ENCODE measurements around the gene IQSEC3.
"Not testable (repeated sequence)": the region's sequence is repeated elsewhere in the genome, so short reads cannot be mapped to it uniquely, and the experiment has no call there.

Gene IQSEC3

DNA sequence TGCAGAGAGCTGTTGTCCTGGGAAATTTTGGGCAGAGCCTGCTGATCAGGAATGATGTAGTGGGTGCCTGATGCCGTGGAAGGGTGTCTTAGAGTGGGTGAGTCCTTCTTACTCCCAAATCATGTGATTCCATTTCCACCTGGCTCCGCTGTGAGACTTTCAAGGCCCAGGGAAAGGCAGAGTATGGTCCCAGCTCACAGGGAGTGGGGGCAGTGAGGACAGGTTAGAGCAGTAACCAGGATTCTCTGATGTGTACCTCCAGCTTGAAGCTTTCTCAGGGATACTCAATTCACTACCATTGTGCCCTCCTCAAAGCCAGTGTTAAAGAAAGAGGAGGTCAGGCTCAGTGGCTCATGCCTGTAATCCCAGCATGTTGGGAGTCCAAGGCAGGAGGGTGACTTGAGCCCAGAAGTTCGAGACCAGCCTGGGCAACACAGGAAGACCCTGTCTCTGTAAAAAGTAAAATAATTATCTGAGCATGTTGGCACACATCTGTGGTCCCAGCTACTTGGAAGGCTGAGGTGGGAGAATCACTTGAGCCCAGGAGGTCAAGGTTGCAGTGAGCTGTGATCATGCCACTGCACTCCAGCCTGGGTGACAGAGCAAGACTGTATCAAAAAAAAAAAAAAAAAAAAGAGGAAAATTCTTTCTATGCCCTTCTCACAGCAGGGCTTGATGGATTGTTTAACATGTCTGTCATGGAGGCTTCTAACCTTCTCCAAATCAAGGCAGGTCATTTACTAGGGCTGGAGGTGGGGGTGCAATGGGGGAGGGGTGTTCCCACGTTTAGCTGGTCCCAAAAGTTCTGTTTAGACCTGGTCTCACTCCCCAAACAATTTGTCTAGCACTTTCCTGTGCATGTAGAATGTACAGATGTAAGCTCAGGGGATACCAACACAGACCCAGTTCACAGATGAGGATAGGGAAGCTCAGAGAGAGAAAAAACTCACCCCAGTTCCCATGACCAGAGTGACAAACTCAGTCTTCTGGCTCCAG, 12.5 kb upstream of the IQSEC3 start:
- DNase-seq = no peak

DNA sequence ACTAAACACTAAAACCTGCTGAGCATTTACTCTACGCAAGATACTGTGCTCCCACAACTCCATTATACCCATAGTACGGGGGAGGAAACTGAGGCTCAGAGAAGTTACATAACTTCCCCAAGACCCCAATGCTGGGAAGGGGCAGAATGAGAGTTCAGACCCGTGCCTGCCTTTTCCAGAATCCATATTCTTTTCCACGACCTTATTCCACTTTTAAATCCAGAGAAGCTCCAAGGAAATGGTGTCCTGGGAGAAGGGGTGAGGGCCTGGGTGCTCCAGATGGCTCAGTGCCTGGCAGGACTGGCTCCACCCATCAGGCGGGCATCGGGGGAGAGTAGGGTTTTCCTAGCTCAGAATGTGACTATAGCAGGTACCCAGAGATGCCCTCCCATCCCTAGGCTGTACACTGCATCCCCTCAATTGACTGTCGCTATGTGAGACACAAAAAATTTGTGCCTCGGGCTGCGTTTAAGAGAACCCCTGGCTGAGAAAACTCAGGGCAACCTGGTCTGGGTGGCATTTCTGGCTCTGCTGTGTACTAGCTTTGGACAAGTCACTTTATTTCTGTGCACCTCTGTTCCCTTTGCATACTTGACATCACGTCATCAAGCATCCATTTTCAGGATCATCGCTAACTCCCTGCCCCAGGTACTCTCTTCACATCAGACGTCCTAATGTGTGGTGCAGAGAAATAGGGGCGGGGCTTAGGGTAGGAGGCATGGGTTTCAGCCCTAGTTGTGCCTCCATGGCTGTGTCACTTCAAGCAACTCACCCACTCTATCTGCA, 11.6 kb upstream of the IQSEC3 start:
- DNase-seq = no peak

DNA sequence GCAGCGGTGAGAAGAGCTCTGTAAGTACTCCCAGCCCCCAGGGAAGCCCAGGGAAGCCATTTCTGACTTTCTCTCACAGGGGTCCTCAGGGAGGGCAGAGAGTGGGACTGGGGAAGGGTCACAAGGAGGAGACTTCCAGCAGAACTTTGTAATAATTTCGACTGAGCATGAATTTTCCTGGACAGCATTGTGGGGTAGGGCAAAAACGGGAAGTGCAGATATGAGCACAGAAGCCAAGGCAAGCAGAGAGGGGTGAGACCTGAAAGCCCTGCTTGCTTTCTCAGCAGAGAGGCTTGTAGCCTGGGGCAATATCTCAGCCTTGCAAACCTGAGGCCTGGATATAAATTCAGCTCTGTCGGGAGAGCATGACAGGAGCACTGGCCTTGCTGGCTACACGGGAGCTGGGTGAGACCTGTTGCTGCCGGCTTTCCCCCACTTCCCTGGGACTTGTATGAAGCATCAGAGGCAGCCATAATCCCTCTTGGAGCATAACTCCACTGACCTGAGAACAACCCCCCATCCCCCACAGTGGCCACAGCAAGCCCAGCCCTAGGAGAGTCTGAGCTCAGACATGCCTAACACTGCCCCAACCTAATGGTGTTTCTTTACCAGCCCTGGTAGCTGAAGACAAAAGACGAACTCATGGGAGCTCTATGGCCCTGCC, 9.8 kb upstream of the IQSEC3 start:
- no peak for DNase-seq

DNA sequence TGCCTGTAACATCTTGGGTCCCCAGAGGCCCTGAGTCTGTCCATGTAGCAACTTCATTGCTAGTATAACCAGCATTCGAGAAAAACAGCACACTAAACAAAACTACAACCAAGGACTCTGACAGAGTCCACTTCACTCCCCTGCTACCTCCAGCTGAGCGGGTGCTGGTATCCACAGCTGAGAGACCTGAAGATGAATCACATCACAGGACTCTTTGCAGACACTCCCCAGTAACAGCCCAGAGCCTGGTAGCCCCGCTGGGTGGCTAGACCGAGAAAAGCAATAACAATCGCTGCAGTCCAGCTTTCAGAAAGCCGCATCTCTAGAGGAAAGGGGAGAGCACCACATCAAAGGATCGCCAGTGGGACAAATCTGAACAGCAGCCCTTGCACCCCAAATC, 9.0 kb upstream of the IQSEC3 start:
- no peak for DNase-seq

DNA sequence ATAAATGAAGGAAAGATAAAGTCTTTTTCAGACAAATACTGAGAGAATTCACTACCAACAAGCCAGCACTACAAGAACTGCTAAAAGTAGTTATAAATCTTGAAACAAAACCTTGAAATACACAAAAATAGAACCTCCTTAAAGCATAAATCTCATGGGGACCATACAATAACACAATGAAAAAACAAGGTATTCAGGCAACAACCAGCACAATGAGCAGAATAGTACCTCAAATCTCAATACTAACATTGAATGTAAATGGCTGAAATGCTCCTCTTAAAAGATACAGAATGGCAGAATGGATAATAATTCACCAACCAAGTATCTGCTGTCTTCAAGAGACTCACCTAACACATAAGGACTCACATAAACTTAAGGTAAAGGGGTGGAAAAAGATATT, 7.7 kb upstream of the IQSEC3 start:
- no peak for DNase-seq

DNA sequence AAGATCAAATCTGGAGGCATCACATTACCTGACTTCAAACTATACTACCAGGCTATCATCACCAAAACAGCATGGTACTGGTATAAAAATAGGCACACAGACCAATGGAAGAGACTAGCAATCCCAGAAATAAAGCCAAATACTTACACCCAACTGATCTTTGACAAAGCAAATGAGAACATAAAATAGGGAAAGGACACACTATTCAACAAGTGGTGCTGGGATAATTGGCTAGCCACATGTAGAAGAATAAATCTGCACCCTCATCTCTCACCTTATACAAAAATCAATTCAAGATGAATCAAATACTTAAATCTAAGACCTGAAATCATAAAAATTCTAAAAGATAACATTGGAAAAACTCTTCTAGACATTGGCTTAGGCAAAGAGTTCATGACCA, 4.7 kb upstream of the IQSEC3 start:
- DNase-seq = not testable (repeated sequence)

DNA sequence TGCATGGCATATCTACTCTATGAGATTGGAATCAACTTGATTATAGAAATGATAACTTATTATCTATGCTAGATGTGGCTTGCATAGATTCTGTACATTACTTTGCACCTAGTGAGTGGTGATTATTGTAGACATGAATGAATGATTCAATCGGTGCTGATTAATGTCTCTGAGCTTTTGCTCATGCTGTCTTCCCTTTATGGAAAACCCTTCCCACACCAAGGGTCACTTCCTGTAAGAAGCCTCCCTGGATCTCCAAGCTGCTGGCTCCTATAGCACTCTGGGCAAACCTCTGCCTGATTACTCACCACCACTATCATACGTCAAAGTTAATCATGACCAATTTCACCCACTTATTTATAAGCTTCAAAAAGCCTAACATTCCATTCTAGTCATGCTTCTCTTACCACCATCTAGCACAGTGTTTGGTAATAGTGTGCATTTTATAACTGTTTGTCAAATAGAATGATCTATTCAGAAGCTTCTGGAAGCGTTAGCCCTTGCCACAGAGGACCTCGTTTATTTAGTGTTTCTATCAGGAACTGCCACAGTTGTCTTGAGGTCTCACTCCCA, 990 bp upstream of the IQSEC3 start:
- not testable (repeated sequence) for DNase-seq

DNA sequence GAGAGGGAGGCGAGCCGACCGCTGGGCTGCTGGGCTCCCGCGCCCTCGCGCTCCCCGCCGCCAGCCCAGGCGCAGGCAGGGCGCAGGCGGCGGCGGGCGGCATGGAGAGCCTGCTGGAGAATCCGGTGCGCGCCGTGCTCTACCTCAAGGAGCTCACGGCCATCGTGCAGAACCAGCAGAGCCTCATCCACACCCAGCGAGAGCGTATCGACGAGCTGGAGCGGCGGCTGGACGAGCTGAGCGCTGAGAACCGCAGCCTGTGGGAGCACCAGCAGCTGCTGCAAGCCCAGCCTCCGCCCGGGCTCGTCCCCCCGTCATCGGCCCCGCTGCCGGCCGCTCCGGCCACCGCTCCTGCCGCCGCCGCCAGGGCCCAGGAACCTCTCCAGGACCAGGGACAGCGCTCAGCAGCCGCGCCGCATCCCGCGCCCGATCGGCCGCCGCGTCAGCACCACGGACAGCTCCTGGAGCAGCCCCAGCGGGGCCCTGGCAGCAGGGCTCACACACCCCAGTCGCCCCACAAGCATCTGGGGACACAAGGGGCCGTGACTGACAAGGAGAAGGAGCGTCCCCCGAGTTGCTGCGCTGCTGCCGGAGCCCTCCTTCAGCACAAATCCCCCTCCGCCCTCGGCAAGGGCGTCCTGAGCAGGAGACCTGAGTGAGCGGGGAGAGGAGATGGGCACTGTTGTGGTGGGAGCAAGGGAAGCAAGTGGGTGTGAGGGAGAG, 376 bp downstream of the IQSEC3 start:
- DNase-seq = not testable (repeated sequence)

DNA sequence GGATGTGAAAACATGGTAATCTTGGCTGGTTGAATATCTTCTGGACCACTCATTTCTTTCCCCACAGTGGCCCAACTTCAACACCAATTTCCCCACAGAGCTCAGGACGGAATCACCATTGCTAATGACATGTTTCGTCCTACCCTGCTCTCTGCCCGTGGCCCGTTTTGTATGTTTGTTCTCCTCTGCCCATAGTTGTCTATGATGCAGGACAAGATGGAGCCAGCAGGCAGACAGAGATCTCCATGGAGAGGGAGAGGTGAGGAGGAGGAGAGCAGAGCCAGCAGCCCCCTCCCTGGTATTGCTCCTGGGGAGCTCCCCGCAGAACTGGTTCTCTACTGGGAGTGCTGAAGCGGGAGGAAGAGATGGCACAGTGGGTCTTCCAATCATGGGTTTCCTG, 3.1 kb downstream of the IQSEC3 start:
- not testable (repeated sequence) for DNase-seq

DNA sequence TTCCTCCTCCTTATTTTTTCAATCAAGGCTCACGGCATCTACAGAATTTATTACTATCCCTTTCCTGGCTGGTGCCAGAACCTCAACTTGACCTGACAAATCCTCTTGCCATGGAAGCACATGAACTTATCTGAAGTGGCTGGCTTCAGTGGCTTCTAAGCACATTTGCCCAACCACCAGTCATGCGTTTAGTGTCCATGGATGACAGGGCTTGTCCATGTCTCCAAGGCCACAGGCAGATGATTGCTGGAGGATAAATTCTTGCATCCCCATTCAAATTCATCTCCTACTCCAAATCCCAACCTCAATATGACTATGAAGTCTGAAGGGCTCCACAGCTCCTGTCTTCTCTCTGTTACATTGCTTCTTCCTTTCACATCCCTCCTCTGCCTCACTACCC, 4.0 kb downstream of the IQSEC3 start:
- not testable (repeated sequence) for DNase-seq

DNA sequence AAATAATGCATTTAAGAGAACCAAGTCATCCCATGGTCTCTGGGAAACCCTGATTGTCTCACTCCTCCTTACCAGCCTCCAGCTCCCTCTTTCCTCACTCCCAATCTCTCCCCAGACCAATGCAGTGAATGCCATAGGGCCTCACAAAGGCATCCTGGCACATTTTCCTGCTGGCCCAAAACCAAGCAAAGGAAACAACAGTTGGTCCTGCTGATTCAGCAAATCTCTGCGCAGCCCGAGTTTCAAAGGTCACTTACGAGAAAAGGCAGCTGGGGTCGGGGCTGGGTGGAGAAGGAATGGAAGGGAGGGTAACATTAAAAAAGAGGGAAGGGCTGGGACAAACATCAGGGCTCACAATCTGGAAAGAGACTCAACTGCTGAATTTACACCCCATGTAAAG, 5.5 kb downstream of the IQSEC3 start:
- DNase-seq = not testable (repeated sequence)

DNA sequence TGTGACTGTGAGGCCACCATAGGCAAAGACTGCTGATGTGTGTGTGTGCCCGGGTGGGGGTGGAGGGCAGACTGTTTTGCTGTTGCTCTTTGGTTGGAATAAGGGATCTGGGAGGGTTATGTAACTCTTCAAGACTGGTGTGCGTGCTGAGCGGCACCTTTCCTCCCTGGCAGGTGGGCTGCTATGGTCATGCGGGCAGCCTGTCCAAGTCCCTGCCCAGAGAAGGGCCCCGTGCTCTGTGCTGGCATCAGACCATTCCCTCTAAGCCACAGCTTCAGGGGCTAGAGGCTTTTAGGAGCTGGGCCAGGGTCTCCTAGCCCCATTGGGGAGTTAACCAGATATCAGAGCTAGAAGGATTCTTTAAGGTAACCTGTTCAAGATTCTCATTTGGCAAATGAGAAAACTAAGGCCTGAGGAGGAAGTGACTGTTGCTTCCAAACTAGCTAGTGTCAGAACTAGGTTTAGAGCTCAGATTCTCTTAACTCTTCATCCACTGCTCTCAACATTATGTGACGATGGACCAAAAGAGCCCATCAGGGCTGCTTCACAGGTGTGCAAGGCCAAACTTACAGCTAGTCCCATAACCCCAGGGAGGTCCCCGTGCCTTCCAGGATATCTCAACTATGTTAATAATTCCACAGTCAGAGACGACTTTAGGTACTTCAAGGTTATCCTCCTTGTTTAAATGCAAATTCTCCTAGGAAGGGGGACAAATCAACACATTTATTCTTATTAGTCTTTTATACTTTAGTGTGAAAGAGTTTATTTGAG, 8.0 kb downstream of the IQSEC3 start:
- not testable (repeated sequence) for DNase-seq

DNA sequence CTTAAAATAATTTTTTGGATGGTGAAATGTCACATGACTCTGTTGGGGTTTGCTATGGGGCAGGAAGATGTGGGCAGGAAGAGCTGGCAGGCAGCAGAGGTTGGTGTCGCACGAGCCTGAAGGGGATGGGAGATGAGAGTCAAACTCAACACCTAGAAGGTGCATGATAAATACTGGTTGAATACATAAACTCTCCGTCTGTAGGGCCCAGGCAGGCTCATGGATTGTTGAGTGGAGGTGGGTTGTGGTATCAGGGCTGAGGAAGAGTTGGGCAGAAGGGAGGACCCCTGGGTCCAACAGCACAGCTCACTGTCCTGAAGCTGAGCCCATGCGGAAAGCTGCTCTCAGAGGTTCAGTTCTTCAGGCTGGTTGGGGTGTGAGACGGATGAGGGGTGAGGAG, 9.0 kb downstream of the IQSEC3 start:
- DNase-seq = not testable (repeated sequence)

DNA sequence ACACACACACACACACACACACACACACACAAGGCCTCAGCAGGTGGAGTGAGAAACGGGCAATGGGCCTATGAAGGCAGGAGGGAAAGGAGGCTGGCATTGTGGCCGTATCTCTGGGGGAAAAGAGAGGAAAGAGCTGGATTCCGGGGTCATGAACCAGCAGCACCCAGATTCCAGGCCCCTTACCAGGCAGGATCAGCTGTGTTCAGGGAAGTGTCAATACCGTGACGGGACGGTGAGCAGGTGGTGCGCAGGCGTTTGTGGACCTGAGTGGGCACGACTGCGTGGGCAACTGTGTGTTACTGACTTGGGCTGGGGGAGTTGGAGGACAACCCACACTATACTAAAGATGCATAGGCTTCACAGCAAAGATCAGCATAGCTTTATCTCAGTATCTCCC, 9.5 kb downstream of the IQSEC3 start:
- DNase-seq = not testable (repeated sequence)

DNA sequence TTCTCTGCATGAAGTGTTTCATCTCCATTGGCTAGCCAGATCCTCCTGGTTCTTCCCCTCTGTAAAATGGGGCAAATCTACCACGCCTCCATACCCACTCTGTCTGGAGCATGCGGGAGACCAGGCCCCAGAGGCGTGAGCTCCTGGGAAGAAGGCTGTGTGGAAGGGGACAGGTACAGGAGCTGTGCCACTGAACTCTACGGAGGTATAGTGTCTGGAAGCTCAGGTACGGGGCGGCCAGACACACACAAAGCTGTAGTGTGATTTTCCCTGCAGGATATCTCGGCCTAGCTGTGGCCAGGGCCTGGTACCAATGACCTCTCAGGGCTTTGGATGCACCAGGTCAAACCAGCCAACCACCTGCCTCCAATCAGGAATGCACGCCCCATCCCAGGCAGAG, 10.0 kb downstream of the IQSEC3 start:
- DNase-seq = not testable (repeated sequence)

DNA sequence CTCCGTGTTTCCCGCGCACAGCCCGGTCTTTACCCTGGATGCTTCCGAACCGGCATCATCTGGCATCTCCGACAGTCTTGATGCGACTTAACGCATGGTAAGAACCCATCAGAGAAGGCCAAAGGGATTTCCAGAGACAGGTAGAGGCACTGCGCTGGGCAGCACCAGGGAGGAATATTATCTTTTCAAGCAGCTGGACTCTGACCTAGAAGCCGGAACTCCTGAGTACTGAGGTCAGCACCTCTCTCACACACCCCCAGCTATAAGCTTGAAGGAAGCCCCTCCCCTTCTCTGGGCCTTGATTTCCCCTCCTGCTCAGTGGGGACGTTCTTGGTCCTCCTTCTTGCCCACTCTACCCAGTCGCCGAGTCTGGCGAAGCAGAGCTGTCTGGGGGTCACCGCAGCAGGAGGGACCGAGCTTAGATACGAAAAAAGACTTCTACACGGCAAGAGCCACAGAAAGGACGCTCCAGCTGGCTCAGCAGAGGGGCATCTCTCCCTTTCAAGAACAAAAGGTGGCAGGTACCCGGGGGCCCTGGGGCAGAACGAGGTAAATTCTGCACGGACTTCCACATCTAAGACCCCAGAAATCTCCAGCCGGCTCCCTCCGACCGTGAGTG, 10.6 kb downstream of the IQSEC3 start:
- DNase-seq = not testable (repeated sequence)

DNA sequence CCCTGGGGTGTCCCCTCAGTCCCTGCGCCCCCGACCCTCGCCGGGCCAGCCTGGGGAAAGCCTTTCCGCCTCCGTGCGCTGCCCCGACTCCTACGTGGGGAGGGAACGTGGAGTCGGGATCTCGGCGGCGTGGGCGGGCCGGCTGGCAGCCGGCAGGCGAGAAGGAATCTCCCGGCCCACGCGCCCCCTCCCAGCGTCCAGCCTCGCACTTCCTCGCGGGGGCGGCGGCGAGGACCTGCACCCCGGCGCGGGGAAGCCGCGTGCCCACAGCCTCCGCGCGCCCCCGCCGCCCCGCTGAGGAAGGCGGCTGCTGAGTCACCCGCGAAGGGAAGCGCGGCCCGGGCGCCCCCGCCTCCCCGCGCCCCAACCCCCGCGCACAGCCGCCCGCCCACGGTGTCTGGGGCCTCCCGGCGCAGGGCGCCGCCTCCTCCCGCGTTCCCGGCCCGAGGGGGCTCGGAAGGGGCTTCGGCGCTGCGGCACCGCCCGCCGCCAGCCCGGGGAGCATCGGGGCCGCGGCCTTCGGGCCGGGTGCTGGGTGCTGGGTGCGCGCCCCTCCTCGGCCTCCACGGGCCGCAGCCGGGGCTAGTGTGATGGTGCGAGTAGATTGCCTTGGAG, 11.3 kb downstream of the IQSEC3 start:
- DNase-seq = not testable (repeated sequence)

DNA sequence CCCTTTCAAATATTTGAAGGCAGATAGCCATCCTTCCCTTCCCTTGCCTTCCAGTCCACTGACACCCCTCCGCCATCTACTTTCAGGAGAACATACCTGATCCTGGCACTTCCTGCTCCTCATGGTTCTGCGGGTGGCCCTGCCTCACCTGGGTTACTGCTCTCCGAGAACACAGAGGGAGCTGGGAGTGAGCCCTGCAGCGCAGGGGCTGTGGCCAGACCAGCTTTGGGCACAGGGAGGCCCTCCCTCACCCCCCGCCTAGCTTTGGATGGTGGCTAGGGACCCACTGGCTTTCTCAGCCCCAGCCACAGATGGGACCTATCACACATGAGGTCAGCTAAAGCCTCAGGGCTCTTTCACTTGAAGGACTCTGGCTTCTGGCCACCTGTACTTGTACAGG, 12.4 kb downstream of the IQSEC3 start:
- DNase-seq = no peak

DNA sequence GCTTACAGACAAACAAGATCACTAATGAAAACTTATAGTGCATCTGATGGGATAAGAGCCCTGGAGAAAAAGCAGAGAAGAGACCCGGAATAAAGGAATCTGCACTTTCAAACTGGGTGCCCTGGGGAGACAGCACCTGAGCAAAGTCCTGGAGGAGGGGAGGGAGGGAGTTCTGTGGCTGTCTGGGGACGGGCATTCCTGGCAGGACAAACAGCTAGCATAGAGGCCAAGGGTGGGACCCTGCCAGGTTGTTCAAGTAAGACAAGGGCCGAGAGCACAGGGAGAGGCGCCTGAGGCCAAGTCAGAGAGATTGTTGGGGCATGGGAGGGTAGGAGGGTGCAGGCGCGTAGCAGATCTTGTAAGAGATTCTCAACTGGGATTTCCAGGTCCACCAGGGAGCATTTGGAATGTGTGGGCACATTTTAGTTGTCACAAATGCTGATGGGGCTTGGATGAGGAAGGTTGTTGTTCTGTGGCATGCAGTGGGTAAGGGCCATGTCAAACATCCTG, 14.2 kb downstream of the IQSEC3 start:
- DNase-seq = no peak

DNA sequence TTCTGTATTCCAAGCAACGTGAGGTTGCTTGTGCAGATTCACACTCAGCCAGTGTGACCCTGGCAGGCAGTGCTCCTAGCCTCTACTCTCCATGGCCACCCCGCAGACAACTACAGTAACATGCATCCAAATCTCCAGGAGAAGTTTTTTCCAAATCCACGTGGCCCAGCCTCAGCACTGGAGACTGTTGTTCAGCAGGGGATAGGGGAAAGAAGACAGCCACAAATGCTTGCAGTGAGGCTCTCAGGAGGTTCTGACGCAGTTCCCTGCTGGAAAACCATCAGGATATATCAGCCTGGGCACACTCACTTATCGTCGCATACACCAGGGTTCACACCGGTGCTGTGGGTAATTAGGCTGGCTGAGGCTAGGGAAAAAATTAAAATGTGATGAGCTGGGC, 16.2 kb downstream of the IQSEC3 start:
- DNase-seq = no peak
